HepG2 (cell line): ENCODE data around the gene LARP1. TPM values are rescaled to one million over a fixed set of nuclear protein-coding genes. Genes with fewer than 3 reads are reported as not detected.

Experiments
- ARNT2 ChIP-seq: sonication (generic); formaldehyde crosslinking; IDR thresholded peaks from 2 replicates; pipeline ENCODE4 v1.8.0; 2022; ENCODE audit warnings: mild to moderate bottlenecking, low read depth, missing genetic modification reagents, moderate library complexity
- GATAD1 ChIP-seq: IDR thresholded peaks from 2 replicates; pipeline ENCODE4 v1.6.1; 2016; ENCODE audit warnings: missing genetic modification reagents, missing compliant biosample characterization
- GTF3A ChIP-seq: sonication (generic); formaldehyde crosslinking; conservative IDR thresholded peaks from 2 replicates; pipeline ENCODE4 v1.4.0; 2020; ENCODE audit warnings: mild to moderate bottlenecking, missing genetic modification reagents
- HMG20B ChIP-seq: conservative IDR thresholded peaks from 2 replicates; pipeline ENCODE4 v1.6.1; 2016; ENCODE audit warnings: missing genetic modification reagents, missing compliant biosample characterization
- IKZF5 ChIP-seq: IDR thresholded peaks from 2 replicates; pipeline ENCODE4 v1.6.1; 2018; ENCODE audit warnings: missing genetic modification reagents, mild to moderate bottlenecking, missing compliant biosample characterization
- MBD4 ChIP-seq: IDR thresholded peaks from 2 replicates; pipeline ENCODE4 v1.6.1; 2012; ENCODE audit warnings: low read length, inconsistent platforms, borderline replicate concordance
- SRSF9 ChIP-seq: fragments of 200-400 bp; formaldehyde crosslinking; IDR thresholded peaks from 2 replicates; pipeline ENCODE4 v1.6.1; 2018; ENCODE audit warnings: borderline replicate concordance, mild to moderate bottlenecking, low read depth, low read length; ENCODE audit not compliant: insufficient read depth, poor library complexity, severe bottlenecking
- ZFP1 ChIP-seq: IDR thresholded peaks from 2 replicates; pipeline ENCODE4 v1.6.1; 2016
- ZNF142 ChIP-seq: sonication (generic); formaldehyde crosslinking; IDR thresholded peaks from 2 replicates; pipeline ENCODE4 v1.4.0; 2020; ENCODE audit warnings: missing genetic modification reagents
- ZNF549 ChIP-seq: sonication (generic); formaldehyde crosslinking; IDR thresholded peaks from 2 replicates; pipeline ENCODE4 v1.5.0; 2020; ENCODE audit warnings: missing genetic modification reagents
- ZNF567 ChIP-seq: sonication (generic); formaldehyde crosslinking; IDR thresholded peaks from 2 replicates; pipeline ENCODE4 v1.8.1; 2023; ENCODE audit warnings: mild to moderate bottlenecking, missing genetic modification reagents, borderline replicate concordance
- ZNF614 ChIP-seq: IDR thresholded peaks from 2 replicates; pipeline ENCODE4 v1.6.1; 2018; ENCODE audit warnings: missing biosample characterization, missing genetic modification reagents, inconsistent platforms, borderline replicate concordance
- ZNF672 ChIP-seq: sonication (generic); formaldehyde crosslinking; IDR thresholded peaks from 2 replicates; pipeline ENCODE4 v1.8.1; 2022; ENCODE audit warnings: missing genetic modification reagents
- ZNF772 ChIP-seq: sonication (generic); formaldehyde crosslinking; IDR thresholded peaks from 2 replicates; pipeline ENCODE4 v1.5.0; 2020; ENCODE audit warnings: mild to moderate bottlenecking, missing genetic modification reagents
- ZNF879 ChIP-seq: sonication (generic); formaldehyde crosslinking; IDR thresholded peaks from 2 replicates; pipeline ENCODE4 v1.8.1; 2023; ENCODE audit warnings: missing genetic modification reagents
- polyA plus RNA-seq, 8 experiments: library from polyadenylated mRNA; depleted of rRNA in 3 of 8; stranded (reverse) in 7 of 8; unstranded in 1 of 8; fragments of >200 nt; fragmentation: Illumina TruSeq in 4 of 8; extraction: Trizol in 4 of 8; gene quantifications; 2 replicates each; pipeline versions ENCODE4 v1.2.1 to v1.2.3, GENCODE V29; 2011 to 2016; ENCODE audit warnings: low read depth in 4 of 8, missing spikeins in 1 of 8, mixed read lengths in 1 of 8; ENCODE audit not compliant: insufficient read depth in 1 of 8
- total RNA-seq, 5 experiments: library from RNA; depleted of rRNA; stranded (reverse); fragments of >200 nt; fragmentation: Illumina TruSeq; extraction: Trizol; gene quantifications; 2 replicates each; pipeline ENCODE4 v1.2.3, GENCODE V29; 2016; ENCODE audit warnings: low read depth in 1 of 5
- TF ChIP-seq, protein P1 (sequence below): IDR thresholded peaks from 2 replicates; pipeline ENCODE4 v1.6.1; 2012; ENCODE audit warnings: inconsistent platforms
- TF ChIP-seq, protein P2 (sequence below): IDR thresholded peaks from 2 replicates; pipeline ENCODE4 v1.6.1; 2016; ENCODE audit warnings: low read depth, borderline replicate concordance
- TF ChIP-seq, protein P3 (sequence below): sonication (generic); formaldehyde crosslinking; IDR thresholded peaks from 2 replicates; pipeline ENCODE4 v1.5.1; 2020; ENCODE audit warnings: mild to moderate bottlenecking, missing genetic modification reagents, moderate library complexity

LARP1 gene
- total and polyA plus RNA-seq, 2 of the 13 experiments (the other 11 are each of a cell fraction or from before 2014, with no cell fraction given): 45.2 to 61.4 TPM

DNA sequence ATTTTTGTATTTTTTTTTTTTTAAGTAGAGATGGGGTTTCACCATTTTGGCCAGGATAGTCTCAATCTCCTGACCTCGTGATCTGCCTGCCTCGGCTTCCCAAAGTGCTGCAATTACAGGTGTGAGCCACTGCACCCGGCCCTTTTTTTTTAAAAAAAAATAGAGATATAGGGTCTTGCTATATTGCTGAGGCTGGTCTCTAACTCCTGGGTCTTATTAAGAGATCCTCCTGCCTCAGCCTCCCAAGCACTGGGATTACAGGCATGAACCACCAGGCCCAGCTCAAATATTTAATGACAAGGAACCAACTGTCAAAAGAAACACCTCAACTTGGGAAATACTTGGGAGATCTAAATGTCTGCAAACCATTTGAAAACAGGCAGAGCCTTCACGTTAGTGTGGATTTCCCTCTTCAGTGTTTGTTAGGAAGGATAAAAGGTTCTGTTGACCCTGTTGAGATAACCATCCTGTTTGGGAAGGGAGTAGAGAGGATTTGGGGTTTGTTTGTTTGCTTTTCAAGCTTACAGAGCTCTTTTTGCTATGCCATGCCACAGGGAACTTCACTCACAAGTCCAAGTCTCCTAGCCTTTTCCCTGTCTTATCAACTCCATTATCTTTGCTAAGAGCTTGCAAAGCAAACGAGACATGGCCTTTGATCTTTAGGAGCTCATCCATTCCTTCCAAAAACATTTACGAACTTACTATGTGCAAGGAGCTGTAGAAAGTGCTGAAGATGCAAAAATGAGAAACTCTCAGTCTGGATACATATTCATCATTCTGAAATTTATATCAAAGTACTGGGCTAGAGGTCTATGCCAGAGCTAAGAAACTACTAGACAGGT is 87.7 kb downstream of the LARP1 start (continued):
- TF ChIP-seq ARNT2 (no peak), MBD4 (no peak), ZFP1 (CRISPR knock-in tag) (no peak), ZNF614 (CRISPR knock-in tag) (peak; percentile 78), IKZF5 (peak; percentile 89), HMG20B (peak; percentile 93), ZNF142 (CRISPR knock-in tag) (no peak), GATAD1 (CRISPR knock-in tag) (0 out of 2 replicates have a peak, but pooled peaks have one; percentile 11), GTF3A (CRISPR knock-in tag) (no peak), SRSF9 (no peak), ZNF567 (CRISPR knock-in tag) (no peak), ZNF879 (CRISPR knock-in tag) (no peak), ZNF672 (CRISPR knock-in tag) (no peak), ZNF772 (CRISPR knock-in tag) (peak; percentile 52; the same call in 1 of the 2 replicates), ZNF549 (no peak)
- TF ChIP-seq, protein P1, sequence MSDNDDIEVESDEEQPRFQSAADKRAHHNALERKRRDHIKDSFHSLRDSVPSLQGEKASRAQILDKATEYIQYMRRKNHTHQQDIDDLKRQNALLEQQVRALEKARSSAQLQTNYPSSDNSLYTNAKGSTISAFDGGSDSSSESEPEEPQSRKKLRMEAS: no peak
- TF ChIP-seq, protein P2, sequence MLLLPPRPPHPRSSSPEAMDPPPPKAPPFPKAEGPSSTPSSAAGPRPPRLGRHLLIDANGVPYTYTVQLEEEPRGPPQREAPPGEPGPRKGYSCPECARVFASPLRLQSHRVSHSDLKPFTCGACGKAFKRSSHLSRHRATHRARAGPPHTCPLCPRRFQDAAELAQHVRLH (CRISPR knock-in tag): no peak
- TF ChIP-seq, protein P3, sequence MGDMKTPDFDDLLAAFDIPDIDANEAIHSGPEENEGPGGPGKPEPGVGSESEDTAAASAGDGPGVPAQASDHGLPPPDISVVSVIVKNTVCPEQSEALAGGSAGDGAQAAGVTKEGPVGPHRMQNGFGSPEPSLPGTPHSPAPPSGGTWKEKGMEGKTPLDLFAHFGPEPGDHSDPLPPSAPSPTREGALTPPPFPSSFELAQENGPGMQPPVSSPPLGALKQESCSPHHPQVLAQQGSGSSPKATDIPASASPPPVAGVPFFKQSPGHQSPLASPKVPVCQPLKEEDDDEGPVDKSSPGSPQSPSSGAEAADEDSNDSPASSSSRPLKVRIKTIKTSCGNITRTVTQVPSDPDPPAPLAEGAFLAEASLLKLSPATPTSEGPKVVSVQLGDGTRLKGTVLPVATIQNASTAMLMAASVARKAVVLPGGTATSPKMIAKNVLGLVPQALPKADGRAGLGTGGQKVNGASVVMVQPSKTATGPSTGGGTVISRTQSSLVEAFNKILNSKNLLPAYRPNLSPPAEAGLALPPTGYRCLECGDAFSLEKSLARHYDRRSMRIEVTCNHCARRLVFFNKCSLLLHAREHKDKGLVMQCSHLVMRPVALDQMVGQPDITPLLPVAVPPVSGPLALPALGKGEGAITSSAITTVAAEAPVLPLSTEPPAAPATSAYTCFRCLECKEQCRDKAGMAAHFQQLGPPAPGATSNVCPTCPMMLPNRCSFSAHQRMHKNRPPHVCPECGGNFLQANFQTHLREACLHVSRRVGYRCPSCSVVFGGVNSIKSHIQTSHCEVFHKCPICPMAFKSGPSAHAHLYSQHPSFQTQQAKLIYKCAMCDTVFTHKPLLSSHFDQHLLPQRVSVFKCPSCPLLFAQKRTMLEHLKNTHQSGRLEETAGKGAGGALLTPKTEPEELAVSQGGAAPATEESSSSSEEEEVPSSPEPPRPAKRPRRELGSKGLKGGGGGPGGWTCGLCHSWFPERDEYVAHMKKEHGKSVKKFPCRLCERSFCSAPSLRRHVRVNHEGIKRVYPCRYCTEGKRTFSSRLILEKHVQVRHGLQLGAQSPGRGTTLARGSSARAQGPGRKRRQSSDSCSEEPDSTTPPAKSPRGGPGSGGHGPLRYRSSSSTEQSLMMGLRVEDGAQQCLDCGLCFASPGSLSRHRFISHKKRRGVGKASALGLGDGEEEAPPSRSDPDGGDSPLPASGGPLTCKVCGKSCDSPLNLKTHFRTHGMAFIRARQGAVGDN (CRISPR knock-in tag): no peak
